ENCODE data around the gene PCED1A. TPM values are rescaled to one million over a fixed set of nuclear protein-coding genes. Genes with fewer than 3 reads are reported as not detected.

The PCED1A gene
- total and polyA plus RNA-seq, 9 donors, result 6.0 to 58.0 (median 39.1) TPM

DNA sequence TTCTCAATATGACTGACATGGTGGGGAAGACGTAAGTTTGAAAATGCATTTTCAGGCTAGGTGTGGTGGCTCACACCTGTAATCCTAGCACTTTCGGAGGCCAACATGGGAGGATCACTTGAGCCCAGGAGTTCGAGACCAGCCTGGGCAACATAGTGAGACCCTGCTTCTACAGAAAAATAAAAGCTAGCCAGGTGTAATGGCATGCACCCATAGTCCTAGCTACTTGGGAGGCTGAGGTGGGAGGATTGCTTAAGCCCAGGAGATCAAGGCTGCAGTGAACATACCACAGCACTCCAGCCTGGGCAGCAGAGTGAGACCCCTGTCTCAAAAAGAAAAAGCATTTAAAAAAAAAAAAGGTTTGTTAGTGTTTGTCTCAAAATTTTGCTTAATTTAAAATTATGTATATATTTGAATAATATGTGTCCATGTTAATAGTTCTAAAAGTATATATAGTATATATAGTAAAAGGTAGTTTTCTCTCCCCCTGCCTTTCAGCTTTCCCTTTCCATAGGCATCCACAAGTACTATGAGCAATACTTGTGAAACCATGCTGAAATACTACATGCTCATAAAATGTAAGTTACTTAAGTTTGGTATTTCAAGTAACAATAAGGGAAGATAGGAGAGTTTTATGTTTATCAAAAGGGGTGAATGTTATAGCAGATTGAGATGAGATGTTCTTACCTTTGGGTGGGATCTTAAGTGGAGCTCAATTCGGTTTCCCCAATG is 47.9 kb upstream of the PCED1A start:
- no peaks in the 10 kb centered on the region for H3K36me3 ChIP-seq
- DNase-seq, result no peak
- intact Hi-C loops (cut with DNase I), result no loop called here
- no peak for TF ChIP-seq EP300 (IDR thresholded peaks at IDR 0.05)
- no peak for TF ChIP-seq CTCF (IDR thresholded peaks at IDR 0.05)
- no peak for TF ChIP-seq POLR2A (IDR thresholded peaks at IDR 0.05)
- no peak overlapping the region for H3K4me3 ChIP-seq
- H3K27me3 ChIP-seq, result no peaks in the 10 kb centered on the region
- peaks cover 3% of the 10 kb centered on the region for H3K4me1 ChIP-seq (ENCODE audit: insufficient read depth)
- no peak overlapping the region for H3K27ac ChIP-seq
- H3K9me3 ChIP-seq, result no peaks in the 10 kb centered on the region
- WGBS, 3 donors, result 90 to 94% (median 92%) methylated on average over 4 of the region's 4 CpGs

DNA sequence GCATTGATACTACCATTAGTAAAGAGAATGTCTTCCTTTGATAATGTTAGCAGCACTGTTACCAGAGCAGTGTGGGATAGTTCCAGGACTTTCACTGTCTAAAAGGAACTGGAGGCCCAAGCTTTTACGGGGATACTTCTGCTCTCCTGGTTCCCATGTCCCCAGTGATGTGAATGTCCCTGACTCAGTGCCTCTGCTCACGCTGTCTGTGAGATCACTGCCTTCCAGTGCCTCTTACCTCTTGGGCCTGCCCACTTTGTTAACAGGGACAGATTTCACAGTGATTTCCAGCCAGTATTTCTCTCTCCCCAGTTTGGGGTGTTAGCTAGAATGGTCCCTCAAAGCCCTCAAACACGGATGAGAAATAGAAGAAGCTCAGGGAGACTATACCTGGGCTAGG is 47.3 kb upstream of the PCED1A start:
- Histone ChIP-seq H3K4me1 (ENCODE audit: insufficient read depth) (peaks cover 3% of the 10 kb centered on the region), H3K27ac (no peak overlapping the region), H3K4me3 (no peak overlapping the region), H3K27me3 (no peaks in the 10 kb centered on the region), H3K36me3 (no peaks in the 10 kb centered on the region), H3K9me3 (no peaks in the 10 kb centered on the region)
- intact Hi-C loops (cut with DNase I), result no loop called here
- WGBS, 3 donors, result 86 to 95% (median 94%) methylated on average over 3 of the region's 3 CpGs
- TF ChIP-seq POLR2A (IDR thresholded peaks at IDR 0.05), result no peak
- TF ChIP-seq CTCF (IDR thresholded peaks at IDR 0.05), result no peak
- no peak for TF ChIP-seq EP300 (IDR thresholded peaks at IDR 0.05)
- DNase-seq, result no peak

GRCh38 chr20:2883726-2884637 is 43.5 kb upstream of the PCED1A start:
- peaks cover 5% of the 10 kb centered on the region for H3K4me1 ChIP-seq (ENCODE audit: insufficient read depth)
- no peak overlapping the region for H3K4me3 ChIP-seq
- no peak for TF ChIP-seq EP300 (IDR thresholded peaks at IDR 0.05)
- TF ChIP-seq POLR2A (IDR thresholded peaks at IDR 0.05), result no peak
- no peak for TF ChIP-seq CTCF (IDR thresholded peaks at IDR 0.05)
- intact Hi-C loops (cut with DNase I), result no loop called here
- no peak for DNase-seq
- no peaks in the 10 kb centered on the region for H3K9me3 ChIP-seq
- 75 to 81% (median 79%) methylated on average over 3 of the region's 3 CpGs for WGBS, 3 donors
- no peaks in the 10 kb centered on the region for H3K27me3 ChIP-seq
- H3K36me3 ChIP-seq, result no peaks in the 10 kb centered on the region
- no peak overlapping the region for H3K27ac ChIP-seq

DNA sequence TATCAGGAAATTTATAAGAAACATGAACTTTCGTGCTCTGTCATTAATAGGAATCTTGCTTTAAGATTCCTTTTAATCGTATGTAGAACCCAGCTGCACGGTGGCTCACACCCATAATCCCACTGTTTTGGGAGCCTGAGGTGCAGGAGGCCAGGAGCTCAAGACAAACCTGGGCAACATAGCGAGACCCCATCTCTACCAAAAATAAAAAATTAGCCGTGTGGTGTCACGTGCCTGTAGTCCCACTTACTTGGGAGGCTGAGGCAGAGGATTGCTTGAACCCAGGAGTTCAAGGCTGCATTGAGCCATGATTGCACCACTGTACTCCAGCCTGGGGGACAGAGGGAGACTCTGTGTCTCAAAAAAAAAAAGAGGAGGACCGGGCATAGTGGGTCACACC is 40.2 kb upstream of the PCED1A start:
- Histone ChIP-seq H3K36me3 (no peaks in the 10 kb centered on the region), H3K4me1 (ENCODE audit: insufficient read depth) (peaks cover 5% of the 10 kb centered on the region), H3K27me3 (no peaks in the 10 kb centered on the region), H3K27ac (no peak overlapping the region), H3K4me3 (no peak overlapping the region), H3K9me3 (no peaks in the 10 kb centered on the region)
- no peak for TF ChIP-seq EP300 (IDR thresholded peaks at IDR 0.05)
- TF ChIP-seq POLR2A (IDR thresholded peaks at IDR 0.05), result no peak
- no peak for TF ChIP-seq CTCF (IDR thresholded peaks at IDR 0.05)
- DNase-seq, result no peak
- 89 to 92% (median 92%) methylated on average over 7 of the region's 7 CpGs for WGBS, 3 donors
- intact Hi-C loops (cut with DNase I), result no loop called here

Data from ovary (tissue), 9 donors.